NCI-H226 (cell line): ENCODE measurements around the gene IFNAR2.

Experiments used
- DNase-seq: peaks from one replicate; pipeline ENCODE4 v3.0.0-alpha.2; 2015

IFNAR2 gene

DNA sequence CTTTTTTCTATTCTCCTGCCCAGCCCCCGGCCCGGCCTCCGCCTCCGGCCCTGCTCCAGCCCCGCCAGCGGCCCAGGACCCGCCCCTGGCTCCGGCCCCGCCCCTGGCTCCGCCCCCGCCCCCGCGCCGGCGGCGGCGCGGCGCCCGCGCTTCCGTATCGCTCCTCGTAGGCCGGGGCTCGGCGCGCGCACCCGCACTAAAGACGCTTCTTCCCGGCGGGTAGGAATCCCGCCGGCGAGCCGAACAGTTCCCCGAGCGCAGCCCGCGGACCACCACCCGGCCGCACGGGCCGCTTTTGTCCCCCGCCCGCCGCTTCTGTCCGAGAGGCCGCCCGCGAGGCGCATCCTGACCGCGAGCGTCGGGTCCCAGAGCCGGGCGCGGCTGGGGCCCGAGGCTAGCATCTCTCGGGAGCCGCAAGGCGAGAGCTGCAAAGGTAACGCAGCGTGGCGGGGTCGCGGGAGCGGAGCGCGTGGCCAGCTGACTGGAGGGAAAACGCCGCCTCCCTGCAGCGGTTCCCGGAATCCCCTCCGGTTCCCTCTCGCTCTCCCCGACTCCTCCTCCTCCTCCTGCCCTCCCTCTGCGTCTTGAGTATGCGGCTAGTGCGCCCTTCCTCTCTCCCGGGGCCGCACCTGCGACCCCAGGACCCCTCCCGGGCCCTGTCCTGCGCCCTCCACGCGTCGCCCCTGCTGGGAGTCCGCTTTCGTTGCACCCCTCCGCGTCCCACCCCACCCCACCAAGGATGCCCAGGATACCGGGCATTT lies at the start of gene IFNAR2:
IFNAR2 (plus strand) TSS at position 155 of the 761 bp plus-strand sequence. CDS start 11,985 bp downstream, outside the sequence.
- DNase-seq: peak; percentile 36

DNA sequence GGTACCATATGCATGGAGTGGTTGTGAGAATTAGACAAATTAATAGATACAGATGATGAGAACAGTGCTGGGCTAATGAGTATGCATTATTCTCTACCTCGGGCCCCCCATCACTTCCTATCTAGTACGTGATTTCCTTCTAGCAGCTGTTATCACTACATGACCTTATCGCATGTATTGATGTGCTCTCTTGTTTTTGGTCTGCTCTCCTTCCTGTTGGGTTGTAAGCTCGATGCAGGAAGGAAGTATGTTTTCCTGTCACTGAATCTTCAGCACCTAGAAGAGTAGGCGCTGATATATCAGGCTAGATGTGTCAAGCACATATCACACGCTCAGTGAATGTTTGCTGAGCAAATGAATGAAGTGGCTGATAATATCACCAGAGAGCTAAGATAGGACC lies 43.9 kb upstream of the IFNAR2 start:
- DNase-seq: no peak

DNA sequence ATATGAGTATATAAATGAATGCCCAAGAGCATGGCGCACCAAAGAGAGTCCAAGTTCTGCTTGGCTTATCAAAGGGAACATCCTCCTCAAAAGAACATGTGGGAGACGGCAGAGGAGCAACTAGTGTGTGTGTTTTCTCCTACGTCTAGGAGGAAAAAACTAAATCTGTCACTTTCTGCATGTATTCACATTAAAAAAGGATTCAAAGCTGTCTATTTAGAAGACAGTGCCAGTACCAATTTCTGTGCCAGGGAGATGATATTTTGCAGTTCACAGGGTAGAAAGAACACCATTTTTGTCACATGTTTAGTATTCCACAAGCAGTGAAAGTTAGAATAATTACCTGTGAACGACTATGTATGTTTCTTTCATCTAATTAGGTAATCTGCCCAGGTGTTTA lies 42.5 kb upstream of the IFNAR2 start:
- no peak for DNase-seq

DNA sequence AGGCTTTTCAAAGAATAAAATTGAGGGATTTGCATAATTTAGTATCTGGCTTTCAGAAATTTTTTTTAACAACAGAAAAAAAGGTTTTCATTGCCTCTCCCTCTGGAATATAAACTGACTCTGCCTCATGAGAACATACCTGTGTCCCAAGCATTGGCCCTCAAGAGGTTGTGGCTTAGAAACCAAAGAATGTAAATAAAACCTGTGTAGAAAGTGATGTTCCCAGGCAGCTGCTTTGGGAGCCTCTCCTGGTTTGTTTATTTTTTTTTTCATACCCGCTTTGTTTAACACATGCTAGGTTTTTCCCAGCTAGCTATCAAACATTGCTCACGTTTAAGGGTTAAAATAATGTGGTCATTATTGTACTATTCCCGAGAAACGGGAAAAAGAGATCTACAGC lies 40.5 kb upstream of the IFNAR2 start:
- DNase-seq: no peak

DNA sequence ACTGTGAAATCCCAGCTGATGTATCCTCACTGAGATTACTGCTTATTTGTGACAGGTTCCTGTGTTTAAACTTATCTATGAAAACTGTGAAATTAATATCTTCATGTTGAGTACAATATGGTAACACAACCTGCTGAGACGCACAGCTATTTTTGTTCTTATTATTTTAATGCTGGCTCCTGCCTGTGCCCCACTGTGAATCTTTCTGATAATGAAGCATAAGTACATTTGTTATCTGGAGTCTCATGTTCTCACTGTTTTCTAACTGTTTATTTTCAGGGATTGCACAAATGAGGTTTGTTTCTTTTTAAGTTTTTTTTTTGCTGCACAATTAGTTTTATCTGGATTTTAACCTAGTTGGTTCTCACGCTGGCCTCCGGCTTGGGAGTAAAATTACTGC lies 39.9 kb upstream of the IFNAR2 start:
- DNase-seq: no peak

DNA sequence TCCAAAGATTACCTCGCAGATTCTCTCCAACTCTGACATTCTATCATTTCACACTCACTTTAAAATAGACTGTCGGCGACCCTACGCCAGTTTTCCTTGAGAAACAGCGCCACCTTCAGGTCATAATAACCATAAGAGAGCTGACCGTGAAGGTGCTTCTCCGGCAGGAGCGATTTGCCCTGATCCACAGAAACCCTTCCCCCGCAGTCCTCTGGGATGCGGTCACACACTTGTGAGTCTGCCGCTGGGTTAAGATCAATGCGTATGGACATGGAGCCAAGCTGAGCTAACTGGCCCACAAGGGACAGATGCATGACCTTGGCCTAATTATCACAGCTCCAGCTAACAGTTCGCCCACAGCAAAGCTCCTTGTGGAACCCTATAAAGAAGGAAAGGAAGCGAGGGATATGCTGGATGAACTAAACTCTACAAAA lies 32.8 kb upstream of the IFNAR2 start:
- peak; percentile 25 for DNase-seq

DNA sequence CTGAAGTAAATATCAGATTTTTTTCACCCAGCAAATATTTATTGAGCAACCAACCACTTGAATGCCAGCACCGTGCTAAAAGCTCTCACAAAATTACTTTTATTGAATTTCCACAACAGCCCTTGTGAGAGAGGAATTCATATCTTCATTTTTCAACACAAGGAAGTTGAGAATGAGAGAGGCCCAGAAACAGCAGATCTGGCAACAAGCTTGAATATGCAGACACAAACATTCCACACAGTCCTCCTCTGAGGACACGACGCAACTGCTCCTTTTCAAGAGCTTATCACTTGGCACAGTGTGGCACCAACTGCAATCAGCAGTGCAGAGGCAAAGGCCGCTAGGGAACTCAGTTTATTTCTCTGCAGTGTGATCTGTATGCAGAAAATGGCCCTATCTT lies 32.2 kb upstream of the IFNAR2 start:
- no peak for DNase-seq

DNA sequence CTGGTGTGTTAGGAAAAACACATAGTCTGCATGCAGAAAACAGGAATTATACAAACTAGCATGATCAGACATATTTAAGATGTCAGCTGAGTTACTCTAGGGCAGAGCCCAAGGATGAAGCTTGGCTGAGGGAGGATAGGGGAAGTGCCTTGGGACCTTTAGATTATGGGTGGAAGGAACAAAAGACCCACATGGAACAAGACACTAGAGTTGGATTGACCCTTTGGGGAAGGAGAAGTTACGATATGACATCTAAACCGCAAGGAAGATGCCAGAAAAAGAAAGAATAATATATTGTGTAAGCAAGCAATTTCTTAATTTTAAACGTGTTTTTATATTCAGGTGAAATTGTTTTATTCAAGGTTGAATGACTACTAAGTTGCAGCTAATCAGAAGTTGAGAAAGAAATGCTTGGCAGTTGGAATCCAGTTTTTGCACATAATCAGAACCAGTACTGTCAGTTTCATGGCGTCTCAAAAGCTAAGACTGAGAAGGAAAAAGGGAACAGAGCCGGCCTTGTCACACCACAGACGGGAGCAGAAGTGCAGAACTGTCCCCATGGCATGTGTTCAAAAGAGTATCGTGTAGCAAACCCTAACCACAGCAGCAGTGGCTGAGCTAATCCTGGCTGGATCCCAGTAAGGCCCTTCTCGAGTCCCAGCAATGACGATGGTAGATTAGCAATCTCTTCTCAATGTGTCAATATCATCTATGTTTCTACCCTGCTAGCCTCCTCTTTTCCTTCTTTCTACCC lies 31.2 kb upstream of the IFNAR2 start:
- DNase-seq: no peak

DNA sequence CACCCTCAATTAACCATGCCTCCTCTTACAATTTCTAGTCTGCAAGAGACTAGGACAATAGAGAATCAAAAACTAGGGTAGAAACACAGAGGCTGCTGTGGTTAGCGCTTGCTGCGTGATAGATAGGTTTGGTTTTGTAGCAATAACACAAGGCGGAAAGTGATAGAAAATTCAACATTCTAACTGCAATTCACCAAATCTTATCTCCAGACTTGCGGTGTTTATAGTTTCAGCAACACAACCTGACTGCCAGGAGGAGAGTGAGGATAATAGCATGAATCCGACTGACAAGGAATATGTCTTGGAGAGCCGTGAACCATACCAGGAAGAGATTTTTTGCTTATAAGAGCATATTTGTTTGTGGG lies 30.7 kb upstream of the IFNAR2 start:
- DNase-seq: no peak

DNA sequence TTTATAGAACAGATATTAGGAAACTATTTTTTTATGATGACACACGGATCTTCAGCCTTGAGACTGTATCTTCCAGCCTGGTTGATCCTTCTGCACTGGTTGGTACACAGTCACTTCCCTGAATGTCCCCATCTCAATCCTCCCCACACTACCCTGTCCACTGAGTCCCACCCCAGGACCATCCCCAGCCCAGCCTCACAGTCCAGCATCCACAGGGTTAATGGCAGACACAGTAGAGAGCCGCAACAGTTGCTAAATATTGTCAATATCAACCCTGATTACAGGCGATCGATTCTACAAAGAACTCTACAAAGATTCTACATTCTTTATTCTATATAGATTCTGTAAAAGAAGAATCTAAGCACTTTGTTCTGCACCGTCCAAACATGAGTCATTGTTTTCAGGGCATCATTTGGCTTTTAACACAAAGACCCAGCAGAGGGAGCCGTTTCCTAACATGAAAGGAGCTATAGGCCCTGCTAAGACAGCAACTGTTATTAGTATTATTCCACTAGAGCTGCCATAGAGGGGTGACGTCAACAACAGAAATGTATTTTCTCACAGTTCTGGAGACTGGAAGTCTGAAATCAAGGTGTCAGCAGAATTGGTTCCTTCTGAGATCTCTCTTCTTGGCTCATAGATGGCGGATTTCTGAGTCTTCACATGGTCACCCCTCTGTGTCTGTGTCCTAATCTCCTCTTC lies 30.1 kb upstream of the IFNAR2 start:
- peak; percentile 81 for DNase-seq

DNA sequence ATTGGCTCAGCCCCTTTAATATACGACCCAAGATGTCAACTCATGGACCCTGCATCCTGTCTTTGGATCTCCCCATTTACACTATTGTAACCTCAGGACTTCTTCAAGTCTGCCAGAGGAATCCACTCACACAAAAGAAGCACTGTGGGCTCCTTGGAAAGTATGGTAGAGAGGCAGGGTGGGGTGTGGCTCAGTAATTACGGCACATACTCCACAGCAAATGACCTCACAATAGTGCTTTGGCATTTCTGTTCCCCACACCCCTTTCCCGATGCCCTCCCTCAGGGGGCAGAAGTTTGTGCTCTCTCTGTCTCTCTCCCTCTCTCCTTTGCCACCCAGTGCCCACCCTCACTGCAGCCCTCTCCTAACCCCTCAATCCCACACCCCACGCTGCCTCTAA lies 27.8 kb upstream of the IFNAR2 start:
- no peak for DNase-seq

DNA sequence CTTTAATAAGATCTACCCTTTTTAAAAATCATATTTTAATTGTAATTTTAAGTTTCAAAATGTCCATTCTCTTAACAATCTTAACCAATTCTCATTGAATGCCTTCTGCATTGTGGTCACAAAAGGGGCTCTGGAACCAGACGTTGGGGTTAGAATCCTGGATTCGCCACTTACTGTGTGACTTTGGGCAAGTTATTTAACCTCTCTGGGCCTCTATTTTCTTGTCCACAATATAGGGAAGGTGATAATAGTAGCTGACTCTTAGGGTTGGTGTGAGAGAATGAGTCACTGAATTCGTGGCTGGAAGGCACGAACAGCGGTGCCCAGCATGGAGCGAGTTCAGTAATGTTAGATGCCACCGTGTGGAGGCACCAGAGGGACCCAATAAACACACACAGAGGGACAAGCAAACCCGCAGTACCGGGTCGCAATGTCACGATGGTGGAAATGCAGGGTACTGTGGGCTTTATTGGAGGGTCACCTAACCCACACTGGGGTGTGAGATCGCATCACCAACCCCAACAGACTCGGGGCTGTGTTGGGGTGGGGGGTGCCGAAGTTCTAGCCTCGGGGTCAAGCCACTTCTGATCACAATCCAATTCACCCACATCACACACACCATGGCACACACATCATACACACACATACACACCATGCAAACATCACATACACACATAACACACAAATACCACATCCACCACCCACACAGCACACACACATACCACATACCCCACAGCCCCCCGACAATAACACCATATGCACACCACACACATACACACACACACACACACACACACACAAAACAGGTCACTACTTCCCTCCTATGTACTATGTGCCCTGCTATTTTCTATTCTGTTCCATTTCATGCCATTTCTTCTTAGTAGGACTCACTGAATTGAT lies 27.0 kb upstream of the IFNAR2 start:
- peak; percentile 7 for DNase-seq

DNA sequence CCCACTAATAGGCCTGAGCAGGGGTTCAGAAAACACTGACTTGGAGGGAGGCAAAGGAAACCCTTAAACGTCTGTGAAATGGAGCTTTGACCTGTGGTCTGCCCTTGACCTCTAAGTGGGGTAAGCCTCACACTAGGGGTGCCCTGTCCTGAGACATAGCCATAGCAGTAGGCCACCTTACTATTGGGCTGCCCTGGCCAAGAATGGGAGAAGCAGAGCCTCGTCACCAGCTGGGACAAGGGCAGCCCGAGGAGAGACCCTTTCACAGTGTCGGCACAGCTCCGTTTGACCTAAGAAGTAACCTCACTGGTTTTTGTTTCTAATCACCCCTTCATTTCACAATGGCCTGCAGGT lies 26.4 kb upstream of the IFNAR2 start:
- no peak for DNase-seq

DNA sequence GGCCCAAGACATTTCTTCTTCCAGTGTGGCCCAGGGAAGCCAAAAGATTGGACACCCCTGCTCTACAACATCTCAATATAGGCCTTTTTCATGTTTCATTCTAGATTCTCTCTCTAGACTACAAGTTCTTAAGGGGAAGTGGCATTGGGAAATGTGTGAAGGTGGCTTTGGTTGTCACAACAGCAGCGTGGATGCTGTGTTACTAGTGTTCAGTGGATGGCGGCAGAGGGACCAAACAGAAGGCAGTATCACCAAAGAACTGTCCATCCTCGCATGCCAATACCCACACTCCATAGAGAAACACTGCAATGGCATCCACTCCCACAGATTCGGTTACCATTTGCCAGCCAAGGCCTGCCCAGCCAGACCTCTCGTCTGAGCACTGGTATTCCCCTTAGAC lies 24.3 kb upstream of the IFNAR2 start:
- DNase-seq: no peak

DNA sequence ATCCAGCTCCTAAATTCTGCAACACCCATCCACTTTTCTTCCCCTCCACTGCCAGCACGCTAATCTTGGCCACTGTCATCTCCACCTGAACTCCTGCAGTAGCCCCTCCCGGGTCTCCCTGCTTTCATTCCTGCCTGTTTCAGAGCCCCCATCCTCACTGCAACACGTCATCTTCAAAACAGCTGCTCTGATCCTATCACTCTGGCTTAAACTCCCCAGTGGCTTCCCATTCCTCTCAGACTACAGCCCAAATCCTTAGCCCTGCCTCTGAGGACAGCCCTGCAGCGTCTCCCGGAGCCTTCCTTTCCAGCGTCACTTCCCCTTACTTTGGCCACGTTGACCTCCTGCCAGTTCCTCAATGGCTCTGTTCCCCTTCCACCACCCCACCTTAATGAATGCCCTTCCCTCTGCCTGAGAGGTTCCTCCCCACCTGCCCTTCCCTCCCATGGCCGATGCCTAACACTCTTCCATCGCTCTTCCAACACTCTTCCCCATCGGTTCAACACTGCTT lies 22.9 kb upstream of the IFNAR2 start:
- no peak for DNase-seq

DNA sequence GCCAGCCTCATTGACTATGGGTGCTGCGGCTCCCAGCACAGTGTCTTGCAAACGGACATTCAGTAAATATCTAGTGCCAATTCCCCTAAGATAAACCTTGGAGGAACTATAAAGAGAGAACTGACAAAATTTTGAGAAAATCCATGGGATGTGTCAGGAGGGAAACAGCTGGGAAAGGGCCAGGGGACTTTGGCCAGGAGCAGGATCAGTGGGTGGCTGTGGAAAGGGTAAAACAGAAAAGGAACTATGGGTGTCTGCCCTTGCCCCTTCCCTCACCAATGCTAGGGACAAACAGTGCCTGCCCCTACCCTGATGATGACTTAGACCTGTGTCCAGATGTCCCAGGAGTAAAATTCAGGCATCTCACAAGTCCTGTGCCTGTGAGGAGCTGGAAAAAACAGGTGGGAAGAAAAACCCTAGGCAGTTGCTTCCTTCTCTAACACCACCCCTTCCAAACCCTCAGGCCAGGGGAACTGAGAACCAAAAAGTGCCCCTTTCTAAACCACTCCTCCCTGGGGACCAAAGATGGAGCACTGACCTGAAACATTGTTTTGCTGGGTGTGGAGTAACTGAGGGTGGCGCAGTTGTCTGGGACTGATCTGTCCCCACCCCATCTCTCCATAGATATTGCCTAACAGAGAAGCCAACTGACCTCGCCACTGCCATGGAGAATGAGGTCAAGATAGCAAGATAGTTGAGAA lies 22.1 kb upstream of the IFNAR2 start:
- no peak for DNase-seq

DNA sequence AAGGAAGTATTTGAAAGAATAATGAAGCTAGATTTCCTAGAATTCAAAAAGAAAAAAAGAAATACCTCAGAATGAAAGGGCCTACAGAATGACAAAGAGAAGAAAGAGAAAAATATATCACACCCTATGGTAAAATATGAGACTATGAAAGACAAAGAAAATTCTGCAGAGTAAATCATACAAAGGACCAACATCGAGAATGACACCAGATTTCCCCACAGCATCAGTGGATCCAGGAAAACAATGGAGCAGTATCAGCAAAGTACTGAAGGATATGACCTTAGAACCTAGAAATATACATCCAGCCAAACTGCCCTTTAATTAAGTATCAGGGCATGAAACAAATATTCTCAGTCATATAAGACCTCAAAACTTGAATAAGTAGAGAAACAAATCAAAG lies 21.2 kb upstream of the IFNAR2 start:
- DNase-seq: peak; percentile 15

DNA sequence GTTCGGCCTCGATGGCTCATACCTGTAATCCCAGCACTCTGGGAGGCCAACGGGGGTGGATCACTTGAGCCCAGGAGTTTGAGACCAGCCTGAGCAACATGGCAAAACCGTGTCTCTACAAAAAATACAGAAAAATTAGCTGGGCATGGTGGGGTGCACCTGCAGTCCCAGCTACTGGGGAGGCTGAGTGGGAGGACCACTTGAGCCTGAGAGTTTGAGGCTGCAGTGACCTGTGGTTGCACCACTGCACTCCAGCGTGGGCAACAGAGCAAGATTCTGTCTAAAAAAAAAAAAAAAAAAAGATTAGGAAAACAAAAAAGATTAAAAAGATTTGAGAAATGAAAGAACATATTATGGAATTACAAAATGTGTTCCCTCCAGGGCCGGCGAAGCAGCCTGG lies 18.4 kb upstream of the IFNAR2 start:
- DNase-seq: no peak

DNA sequence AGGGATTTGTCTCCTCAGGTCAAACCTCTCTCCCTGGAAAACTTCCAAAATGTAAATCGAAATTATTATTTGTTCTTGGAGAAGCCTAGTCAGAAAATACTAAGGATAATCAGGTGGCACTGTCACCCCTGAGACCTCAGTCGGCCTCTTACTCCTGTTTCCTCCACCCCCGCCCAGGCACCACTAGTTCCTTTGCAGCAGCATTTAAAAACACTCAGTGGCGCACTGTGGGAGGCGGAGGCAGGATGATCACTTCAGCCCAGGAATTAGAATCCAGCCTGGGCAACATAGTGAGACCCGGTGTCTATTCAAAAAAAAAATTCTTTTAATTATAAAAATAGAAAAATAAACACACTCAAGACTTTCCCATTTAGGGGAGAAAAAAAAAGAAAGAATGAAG lies 18.0 kb upstream of the IFNAR2 start:
- no peak for DNase-seq

DNA sequence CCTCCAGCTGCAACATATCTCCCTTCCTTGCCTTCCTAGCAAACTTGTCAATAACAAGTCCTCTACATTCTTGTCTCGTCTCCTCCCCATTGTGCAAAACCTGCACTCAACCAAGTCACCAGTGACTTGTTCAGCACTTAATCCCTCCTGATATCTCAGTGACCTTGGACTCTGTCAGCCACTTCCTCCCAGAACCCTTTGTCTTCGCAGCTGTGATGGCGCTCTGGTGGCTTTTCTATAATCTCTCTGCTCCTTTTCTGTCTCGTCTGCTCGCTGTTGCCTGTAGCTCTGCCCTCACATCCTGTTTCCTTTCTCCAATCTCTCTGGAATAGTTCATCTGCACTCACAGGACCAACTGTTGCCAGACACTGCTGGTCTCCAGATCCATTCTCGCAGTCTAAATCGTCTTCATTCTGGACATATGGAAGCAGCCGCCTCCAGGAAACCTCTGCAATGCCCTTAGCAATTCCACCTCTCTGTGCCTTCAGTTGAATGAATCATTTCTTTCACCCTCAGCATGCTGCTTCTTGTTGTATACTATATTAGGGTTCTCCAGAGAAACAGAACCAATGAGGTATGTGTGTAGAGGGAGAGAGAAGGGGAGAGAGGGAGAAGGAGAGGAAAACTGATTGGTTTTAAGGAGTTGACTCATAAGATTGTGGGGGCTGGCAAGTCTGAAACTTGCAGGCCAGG lies 17.4 kb upstream of the IFNAR2 start:
- DNase-seq: no peak

DNA sequence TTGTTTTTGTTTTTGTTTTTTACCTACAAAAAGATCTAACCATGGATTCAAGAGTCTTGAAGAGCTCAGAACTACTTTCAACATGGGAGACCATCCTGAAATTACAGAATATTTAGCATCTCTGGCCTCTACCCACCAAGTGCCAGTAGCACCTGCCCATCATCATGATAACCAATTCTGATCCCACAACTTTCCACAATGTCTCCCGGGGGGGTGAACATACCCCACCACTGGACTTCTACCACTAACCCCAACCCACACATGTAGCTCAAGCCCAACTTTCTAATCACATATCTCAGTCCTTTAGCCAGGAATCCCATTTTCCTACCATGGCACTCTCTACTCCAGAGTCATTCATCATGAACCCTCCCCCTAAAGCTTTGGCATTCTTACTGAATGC lies 15.7 kb upstream of the IFNAR2 start:
- DNase-seq: no peak

DNA sequence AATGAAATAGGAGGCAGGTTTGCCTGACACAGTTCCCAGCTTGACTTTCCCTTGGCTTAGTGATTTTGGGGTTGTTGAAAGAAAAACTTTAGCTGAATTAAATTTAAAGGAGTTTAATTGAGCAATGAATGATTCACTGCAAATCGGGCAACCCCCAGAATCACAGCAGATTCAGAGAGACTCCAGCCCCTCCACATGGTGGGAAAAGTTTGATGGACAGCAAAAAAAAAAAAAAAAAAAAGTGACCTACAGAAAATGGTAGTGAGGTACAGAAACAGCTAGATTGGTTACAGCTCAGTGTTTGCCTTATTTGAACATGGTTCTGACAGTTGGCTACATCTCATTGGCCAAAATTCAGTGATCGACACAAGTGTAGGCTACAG lies 12.6 kb upstream of the IFNAR2 start:
- DNase-seq: no peak
